Stimulated activated CD4-positive, alpha-beta T cell treated with anti-CD3 and anti-CD28 coated beads, Interleukin-15, amount 100 ng/mL, for 1 hour (primary cell): ENCODE measurements around the gene EPB41L1.

Experiments used
- DNase-seq, 2 donors: peaks; one replicate each; pipeline ENCODE4 v3.0.0-alpha.2; 2020; ENCODE audit warnings: low read depth in 1 of 2, low spot score in 1 of 2

The EPB41L1 gene

DNA sequence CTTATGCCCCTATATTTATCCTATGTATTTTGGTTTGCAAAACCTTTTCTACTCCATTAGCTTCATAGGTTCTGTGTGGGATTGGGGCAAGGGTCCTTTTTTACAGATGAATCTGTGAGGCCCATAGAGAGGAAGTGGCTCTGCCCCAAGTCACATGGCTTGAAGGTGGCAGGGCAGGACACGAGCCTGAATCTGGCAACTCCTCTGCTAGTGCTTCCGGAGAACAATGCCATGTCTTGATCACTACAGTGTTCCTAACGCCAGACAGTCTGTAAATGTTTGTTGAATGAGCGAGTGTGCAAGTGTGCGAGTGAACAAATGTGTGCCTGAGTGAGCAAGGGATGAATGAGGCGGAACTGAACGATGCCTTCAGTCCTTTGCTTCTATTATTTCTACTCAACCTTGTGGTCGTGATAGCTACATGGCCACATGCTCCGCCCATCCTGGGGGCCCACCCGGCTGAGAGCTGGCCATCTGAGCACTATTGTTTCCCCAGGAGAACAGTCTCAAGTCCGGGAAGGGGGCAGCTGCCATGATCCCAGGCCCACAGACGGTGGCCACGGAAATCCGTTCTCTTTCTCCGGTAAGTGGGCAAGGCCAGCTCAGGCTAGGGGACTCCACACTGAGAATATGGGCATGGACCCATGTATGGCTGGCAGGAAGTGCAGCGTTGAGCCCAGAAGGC lies 64.0 kb downstream of the EPB41L1 start:
- no peak for DNase-seq

DNA sequence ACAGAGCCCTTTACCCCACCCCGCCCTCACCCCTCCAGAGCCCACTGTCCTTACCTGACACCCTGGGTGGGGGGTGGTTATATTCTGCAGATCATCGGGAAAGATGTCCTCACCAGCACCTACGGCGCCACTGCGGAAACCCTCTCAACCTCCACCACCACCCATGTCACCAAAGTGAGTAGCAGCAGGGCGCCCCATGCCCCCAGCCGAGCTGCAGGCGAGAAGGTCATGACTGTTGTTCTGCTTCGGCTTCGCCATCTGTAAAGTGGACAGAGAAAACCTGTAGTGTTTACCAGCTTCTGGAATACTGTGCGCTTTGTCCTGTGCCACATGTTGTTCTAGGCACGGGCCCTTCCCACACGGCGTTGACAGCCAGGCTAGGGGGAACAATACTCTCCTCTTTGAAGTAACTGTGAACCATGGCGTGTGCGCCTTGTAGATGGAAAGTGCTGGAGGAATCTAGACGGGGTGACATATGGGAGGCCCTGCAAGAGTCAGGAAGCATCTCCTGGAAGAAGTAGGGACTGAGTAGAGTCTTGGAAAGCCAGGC lies 65.2 kb downstream of the EPB41L1 start:
- DNase-seq = no peak

- no peak for DNase-seq
These were observed 71.1 kb downstream of the EPB41L1 start for GRCh38 chr20:36225666-36226065.

GRCh38 chr20:36228770-36229169 lies 74.2 kb downstream of the EPB41L1 start:
- no peak for DNase-seq

- DNase-seq = no peak
These were observed 75.5 kb downstream of the EPB41L1 start for GRCh38 chr20:36230019-36230418.

- no peak for DNase-seq
These were observed 76.8 kb downstream of the EPB41L1 start for GRCh38 chr20:36231331-36231730.

- DNase-seq = no peak
These were observed 80.3 kb downstream of the EPB41L1 start for GRCh38 chr20:36234771-36235320.

DNA sequence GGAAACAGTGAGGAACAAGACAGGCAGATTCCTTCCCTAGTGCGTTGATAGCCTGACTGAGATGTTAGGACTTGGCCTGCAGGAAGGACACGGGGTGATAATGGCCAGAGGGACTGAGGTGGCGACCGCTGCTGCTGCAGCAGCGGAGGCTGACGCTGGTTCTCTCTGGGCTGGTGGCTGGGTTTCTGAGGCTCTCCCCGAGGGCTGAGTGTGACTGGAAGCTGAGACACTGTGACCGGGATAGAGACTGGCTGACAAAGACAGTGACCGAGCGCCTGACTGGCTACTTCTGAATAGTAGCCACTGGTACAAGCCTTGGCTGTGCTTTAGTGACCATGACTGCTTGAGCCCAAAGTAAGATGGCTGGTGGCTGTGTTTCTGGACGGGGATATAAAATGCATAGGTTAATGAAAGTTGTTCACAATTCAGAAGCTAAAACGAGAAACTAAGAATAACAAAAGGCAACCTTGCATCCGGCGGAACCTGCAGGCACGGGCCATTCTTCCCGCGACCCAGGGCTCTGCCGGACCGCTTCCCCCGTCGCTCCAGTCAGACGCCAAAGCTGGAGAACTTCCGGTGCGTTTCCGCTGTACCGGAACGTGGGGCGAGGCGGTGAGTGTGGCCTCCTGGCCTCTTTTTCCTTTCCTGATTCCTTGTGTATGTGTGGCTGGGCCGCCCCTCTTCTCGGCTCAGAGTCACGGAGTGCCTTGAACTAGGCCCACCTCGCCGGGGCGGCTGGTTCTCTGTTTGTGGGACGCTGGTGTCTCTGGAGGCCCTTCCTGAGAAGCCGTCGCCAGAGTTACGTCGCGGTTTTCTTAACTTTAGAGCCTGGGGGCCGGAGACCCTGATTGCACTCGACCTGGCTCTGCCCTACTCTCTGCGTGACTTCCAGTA lies 81.6 kb downstream of the EPB41L1 start, which contains the start of gene AAR2:
Gene AAR2 (plus strand): TSS at position 587 of the 894 bp plus-strand sequence. CDS start 3,391 bp downstream, outside the sequence.
- peak; percentile 62 to 74 for DNase-seq

DNA sequence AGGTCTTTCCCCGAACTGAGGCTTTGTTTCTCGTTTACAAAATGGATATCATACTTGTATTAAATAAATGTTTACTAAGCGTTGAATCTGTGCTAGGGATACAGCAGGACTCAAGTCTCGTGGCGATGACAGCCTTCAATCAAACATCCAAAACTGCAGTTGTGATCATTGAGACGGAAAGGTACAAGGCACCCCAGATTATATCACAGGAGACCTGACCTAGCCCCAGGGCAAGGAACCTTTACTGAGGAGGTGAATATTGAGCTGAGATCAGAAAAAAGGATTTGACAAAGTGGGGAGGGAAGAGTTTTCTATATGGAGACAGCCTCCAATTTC lies 82.2 kb downstream of the EPB41L1 start:
- no peak for DNase-seq

GRCh38 chr20:36237477-36237876 lies 82.9 kb downstream of the EPB41L1 start:
- no peak for DNase-seq

DNA sequence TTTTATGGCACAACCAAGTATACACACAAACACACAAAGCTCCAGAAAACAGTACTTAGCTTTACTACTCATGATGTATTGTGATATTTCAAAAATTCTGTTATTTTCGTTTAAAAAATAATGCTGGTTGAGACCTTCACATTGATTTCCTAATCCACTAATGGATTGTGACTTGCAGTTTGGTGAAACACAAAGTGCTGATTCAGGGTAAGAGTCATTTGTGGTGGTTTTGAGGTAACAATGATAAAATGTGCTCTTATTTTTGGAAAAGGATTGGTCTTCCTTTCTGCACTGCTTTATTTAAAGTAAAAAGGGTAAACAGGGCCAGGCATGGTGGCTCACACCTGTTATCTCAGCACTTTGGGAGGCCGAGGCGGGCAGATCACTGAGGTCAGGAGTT lies 83.6 kb downstream of the EPB41L1 start:
- no peak for DNase-seq

- DNase-seq = no peak
These were observed 84.2 kb downstream of the EPB41L1 start for GRCh38 chr20:36238760-36239159.

DNA sequence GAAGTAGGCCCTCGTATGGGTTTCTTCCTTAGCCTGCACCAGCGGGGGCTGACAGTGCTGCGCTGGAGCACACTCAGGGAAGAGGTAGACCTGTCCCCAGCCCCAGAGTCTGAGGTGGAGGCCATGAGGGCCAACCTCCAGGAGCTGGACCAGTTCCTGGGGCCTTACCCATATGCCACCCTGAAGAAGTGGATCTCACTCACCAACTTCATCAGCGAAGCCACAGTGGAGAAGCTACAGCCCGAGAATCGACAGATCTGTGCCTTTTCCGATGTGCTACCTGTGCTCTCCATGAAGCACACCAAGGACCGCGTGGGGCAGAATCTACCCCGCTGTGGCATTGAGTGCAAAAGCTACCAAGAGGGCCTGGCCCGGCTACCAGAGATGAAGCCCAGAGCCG lies 85.5 kb downstream of the EPB41L1 start:
- DNase-seq = no peak

- no peak for DNase-seq
These were observed 87.1 kb downstream of the EPB41L1 start for GRCh38 chr20:36241678-36242077.

DNA sequence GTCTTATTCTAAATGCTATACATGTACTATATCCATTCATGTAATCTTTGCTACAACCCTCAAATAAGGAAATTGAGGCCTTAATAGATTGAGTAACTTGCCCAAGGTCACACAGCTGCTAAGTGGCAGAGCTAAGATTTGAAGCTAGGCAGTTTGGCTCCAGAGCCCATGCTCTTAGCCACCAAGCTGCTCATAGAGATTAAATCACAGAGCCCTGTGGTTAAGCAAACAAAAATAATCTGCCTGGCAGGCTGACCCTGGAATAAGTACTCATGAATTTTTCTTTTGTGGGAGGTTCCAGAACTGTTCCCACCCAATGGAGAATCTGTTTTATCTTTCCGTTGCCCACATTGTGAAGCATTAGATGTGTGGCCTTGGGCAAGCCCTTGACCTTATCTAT lies 89.2 kb downstream of the EPB41L1 start:
- no peak for DNase-seq

DNA sequence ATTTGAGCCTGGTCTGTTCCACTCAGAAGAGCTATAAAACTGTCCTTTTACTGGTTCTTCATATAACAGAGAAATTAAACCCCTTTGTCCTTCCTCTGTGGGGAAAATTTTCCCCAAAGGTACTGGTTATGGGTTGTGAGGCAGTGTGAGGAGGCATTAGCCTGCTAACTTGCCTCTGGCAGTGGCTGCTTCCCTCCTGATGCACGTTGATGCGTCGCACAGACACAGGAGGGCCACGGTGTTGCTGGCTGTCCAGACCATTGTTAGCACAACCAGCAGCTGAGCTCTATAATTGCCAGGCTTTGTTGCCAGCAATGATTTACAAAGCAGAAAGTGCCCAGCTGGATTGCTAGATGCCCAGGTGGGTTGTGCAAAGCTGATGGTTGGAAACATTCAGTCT lies 91.9 kb downstream of the EPB41L1 start:
- no peak for DNase-seq

GRCh38 chr20:36248836-36249235 lies 94.3 kb downstream of the EPB41L1 start:
- no peak for DNase-seq

GRCh38 chr20:36249450-36249849 lies 94.9 kb downstream of the EPB41L1 start:
- no peak for DNase-seq

GRCh38 chr20:36251426-36251825 lies 96.9 kb downstream of the EPB41L1 start:
- DNase-seq = no peak

DNA sequence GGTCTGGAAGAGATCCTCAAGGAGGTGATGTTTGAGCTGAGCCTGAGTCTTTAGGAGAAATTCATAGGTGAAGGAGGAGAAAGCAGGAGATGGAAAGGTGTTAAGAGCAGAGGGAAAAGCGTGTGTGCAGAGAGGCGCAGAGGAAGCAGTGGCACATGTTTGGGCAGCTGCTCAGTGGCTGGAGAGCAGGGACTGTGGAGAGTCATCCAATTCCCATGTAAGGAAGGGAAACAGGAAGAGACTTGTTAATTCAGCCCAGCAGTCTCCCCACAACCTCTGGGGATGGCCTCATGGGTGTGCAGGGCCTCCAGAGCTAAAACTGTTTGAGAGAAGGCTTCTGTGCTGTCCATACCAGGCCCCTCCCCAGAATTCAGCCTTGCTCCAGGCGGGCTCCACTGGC lies 98.0 kb downstream of the EPB41L1 start:
- DNase-seq = no peak

DNA sequence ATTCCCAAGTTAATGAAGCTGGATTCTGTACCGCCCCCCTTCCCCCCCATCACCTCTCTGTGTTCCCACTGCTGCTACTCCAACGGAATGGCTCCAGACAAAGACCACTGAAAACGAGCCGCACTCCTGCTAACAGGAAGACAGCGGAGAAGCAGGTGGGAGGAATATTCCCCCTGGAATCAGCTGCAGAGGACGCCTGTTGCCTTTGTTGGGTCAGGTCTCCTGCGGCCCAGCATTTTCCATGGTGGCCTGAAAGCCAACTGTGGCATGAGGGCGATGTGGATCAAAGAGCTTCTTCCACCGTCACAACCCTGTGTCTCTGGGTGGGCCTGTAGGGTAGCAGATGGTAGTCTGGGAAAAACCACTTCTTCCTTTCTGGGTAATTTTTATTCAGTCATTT lies 98.5 kb downstream of the EPB41L1 start:
- no peak for DNase-seq

DNA sequence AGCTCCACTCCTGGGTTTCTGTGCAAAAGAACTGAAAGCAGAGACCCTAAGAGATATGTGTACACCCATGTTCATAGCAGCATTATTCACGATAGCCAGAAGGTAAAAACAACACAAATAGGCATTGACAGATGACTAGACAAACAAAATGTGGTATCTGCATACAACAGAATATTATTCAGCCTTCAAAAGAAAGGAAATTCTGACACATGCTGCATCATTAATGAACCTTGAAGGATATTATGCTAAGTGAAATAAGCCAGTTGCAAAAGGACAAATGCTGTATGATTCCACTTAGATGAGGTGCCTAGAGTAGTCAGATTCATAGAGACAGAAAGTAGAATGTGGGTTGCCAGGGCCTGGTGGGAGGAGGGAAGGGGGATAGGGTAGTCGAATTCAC lies 99.5 kb downstream of the EPB41L1 start:
- DNase-seq = no peak
